HFFc6 (cell line): ENCODE measurements around the gene ADAMTS9. TPM values are rescaled to one million over a fixed set of nuclear protein-coding genes. Genes with fewer than 3 reads are reported as not detected.

Experiments used
- DNase-seq: peaks from one replicate; pipeline ENCODE4 v3.0.0-alpha.2; 2018
- H3K27ac Mint-ChIP-seq: 2 replicates; pipeline ENCODE4 v1.8.0; 2020; ENCODE audit warnings: mild to moderate bottlenecking, mixed read lengths
- H3K27me3 Mint-ChIP-seq: 2 replicates; pipeline ENCODE4 v1.8.0; 2021; ENCODE audit warnings: mild to moderate bottlenecking, moderate library complexity, mixed read lengths; ENCODE audit not compliant: insufficient read depth
- H3K36me3 Mint-ChIP-seq: 2 replicates; pipeline ENCODE4 v1.8.0; 2021; ENCODE audit warnings: low read depth, mixed read lengths
- H3K4me1 Mint-ChIP-seq: 2 replicates; pipeline ENCODE4 v1.8.0; 2020; ENCODE audit warnings: low read depth, mixed read lengths
- H3K4me3 Mint-ChIP-seq: 2 replicates; pipeline ENCODE4 v1.8.0; 2020; ENCODE audit warnings: mild to moderate bottlenecking, moderate library complexity, mixed read lengths
- H3K9me3 Mint-ChIP-seq: 2 replicates; pipeline ENCODE4 v1.8.0; 2020; ENCODE audit warnings: mild to moderate bottlenecking, mixed read lengths
- CTCF ChIP-seq: fragments of 200-600 bp; sonication (generic); IDR thresholded peaks from 2 replicates; pipeline ENCODE4 v1.5.0; 2021; ENCODE audit warnings: antibody characterized with exemption, mild to moderate bottlenecking
- total RNA-seq, 6 experiments: library from RNA; stranded (reverse); fragmentation: NEBNext Ultra II Directional; extraction: Animal tissue kit (Norgen Biotek cat#: 25700); gene quantifications; 2 replicates in 1 of 6; 3 replicates in 5 of 6; pipeline ENCODE4 v1.2.3, GENCODE V29; 2021

ADAMTS9 gene
- total RNA-seq, 6 experiments from 2014 or later: 0.07 to 0.14 (median 0.12) TPM; not detected in 1

- Mint-ChIP-seq H3K4me3 (no peak overlapping the region), H3K27me3 (peaks cover 27% of the 10 kb centered on the region), H3K9me3 (no peaks in the 10 kb centered on the region), H3K36me3 (no peaks in the 10 kb centered on the region), H3K4me1 (peaks cover 11% of the 10 kb centered on the region; the same call in 1 of the 2 replicates), H3K27ac (no peak overlapping the region)
- DNase-seq: no peak
- TF ChIP-seq CTCF: no peak
Observed at GRCh38 chr3:64506255-64506654, 181.5 kb downstream of the ADAMTS9 start.

- no peak overlapping the region for H3K27ac Mint-ChIP-seq
- no peak for DNase-seq
- peaks cover 27% of the 10 kb centered on the region for H3K27me3 Mint-ChIP-seq
- TF ChIP-seq CTCF: no peak
- H3K36me3 Mint-ChIP-seq: no peaks in the 10 kb centered on the region
- no peaks in the 10 kb centered on the region for H3K9me3 Mint-ChIP-seq
- H3K4me3 Mint-ChIP-seq: no peak overlapping the region
- H3K4me1 Mint-ChIP-seq: peaks cover 14% of the 10 kb centered on the region; the same call in 1 of the 2 replicates
Observed at GRCh38 chr3:64505419-64505818, 182.4 kb downstream of the ADAMTS9 start.

DNA sequence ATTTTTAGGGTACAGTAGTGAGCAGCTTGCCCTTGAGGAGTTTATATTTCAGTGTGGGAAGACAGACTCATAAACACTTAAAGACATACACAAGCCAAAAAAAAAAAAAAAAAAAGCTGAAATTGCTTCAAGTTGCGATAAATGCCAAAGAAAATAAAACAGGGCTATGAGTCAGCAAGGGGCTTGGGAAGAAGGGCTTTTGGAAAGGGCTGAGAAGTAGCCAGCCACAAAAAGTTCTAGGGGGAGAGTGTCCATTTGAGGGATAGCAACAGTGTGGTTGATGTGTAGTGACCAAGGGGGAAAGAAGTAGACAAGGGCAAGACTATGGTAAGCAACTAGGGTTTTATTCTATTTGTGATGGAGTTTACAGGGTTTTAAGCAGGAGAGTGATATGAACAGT is 185.5 kb downstream of the ADAMTS9 start:
- H3K36me3 Mint-ChIP-seq: no peaks in the 10 kb centered on the region
- peaks cover 20% of the 10 kb centered on the region for H3K27me3 Mint-ChIP-seq
- no peaks in the 10 kb centered on the region for H3K9me3 Mint-ChIP-seq
- H3K27ac Mint-ChIP-seq: no peak overlapping the region
- TF ChIP-seq CTCF: no peak
- H3K4me3 Mint-ChIP-seq: no peak overlapping the region
- H3K4me1 Mint-ChIP-seq: peaks cover 14% of the 10 kb centered on the region; the same call in 1 of the 2 replicates
- no peak for DNase-seq

DNA sequence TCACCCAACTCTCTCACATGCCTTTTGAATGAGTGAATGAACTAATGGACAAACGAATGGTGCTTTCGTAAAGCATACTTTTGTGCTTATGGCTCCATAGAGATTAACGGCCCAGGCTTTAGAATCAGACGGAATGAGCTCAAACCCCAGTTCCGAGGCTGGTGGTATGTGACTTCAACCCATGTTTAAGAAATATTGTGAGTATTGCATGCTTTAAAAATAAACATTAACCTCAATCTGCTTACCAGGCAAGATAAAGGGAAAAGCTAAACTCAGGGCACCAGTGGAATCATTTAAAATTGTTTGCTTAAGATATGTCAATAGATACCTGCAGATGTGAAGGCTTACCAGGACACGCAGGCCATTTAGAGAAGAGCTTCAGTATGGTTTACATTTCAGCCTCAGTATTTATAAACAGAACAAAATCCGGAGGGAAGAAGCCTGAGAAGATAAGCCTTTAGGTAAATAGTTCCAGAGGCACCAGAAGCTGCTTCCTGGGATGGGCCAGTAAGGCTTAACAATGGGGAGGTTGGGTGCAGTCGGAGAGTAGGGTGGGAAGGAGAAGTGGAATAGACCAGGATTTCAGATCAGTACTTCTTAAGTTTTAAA is 186.4 kb downstream of the ADAMTS9 start:
- H3K4me3 Mint-ChIP-seq: no peak overlapping the region
- H3K36me3 Mint-ChIP-seq: no peaks in the 10 kb centered on the region
- no peak for TF ChIP-seq CTCF
- H3K4me1 Mint-ChIP-seq: peaks cover 14% of the 10 kb centered on the region; the same call in 1 of the 2 replicates
- no peak overlapping the region for H3K27ac Mint-ChIP-seq
- no peak for DNase-seq
- H3K9me3 Mint-ChIP-seq: no peaks in the 10 kb centered on the region
- H3K27me3 Mint-ChIP-seq: peaks cover 17% of the 10 kb centered on the region

- Mint-ChIP-seq H3K4me3 (no peak overlapping the region), H3K4me1 (peaks cover 11% of the 10 kb centered on the region; the same call in 1 of the 2 replicates), H3K27me3 (peaks cover 25% of the 10 kb centered on the region), H3K36me3 (no peaks in the 10 kb centered on the region), H3K9me3 (no peaks in the 10 kb centered on the region), H3K27ac (no peak overlapping the region)
- TF ChIP-seq CTCF: no peak
- no peak for DNase-seq
Observed at GRCh38 chr3:64496786-64497490, 190.9 kb downstream of the ADAMTS9 start.
